Neutrophil (primary cell): ENCODE results near the gene SLC7A6.

Source experiments
- H3K27ac ChIP-seq: fragments of 200-600 bp; sonication (generic); 2 replicates; pipeline ENCODE4 v1.5.1; 2016; ENCODE audit warnings: mild to moderate bottlenecking, moderate library complexity
- H3K27me3 ChIP-seq: fragments of 200-600 bp; sonication (generic); 2 replicates; pipeline ENCODE4 v1.6.0; 2016; ENCODE audit warnings: mild to moderate bottlenecking
- H3K36me3 ChIP-seq: fragments of 200-600 bp; sonication (generic); 2 replicates; pipeline ENCODE4 v1.5.1; 2017
- H3K4me1 ChIP-seq, 2 experiments: fragments of 200-600 bp in 1 of 2; sonication (generic) in 1 of 2; 1 replicate in 1 of 2; 2 replicates in 1 of 2; pipeline versions ENCODE4 v1.5.1 to v1.6.1; 2013 to 2016; ENCODE audit warnings: low read depth in 1 of 2, low read length in 1 of 2, mild to moderate bottlenecking in 1 of 2, moderate library complexity in 1 of 2; ENCODE audit not compliant: control insufficient read depth in 1 of 2, insufficient read depth in 1 of 2
- H3K4me3 ChIP-seq, 2 experiments: fragments of 200-600 bp in 1 of 2; sonication (generic) in 1 of 2; 1 replicate in 1 of 2; 2 replicates in 1 of 2; pipeline ENCODE4 v1.5.1; 2013 to 2016; ENCODE audit warnings: low read depth in 1 of 2, low read length in 1 of 2, mild to moderate bottlenecking in 1 of 2, moderate library complexity in 1 of 2
- H3K9me3 ChIP-seq: fragments of 200-600 bp; sonication (generic); 2 replicates; pipeline ENCODE4 v1.5.1; 2016
- CTCF ChIP-seq: fragments of 200-600 bp; sonication (generic); IDR thresholded peaks from 2 replicates; pipeline ENCODE4 v1.5.1; 2016; ENCODE audit warnings: antibody characterized with exemption

SLC7A6 gene

GRCh38 chr16:68338326-68339119 is 74.2 kb downstream of the SLC7A6 start:
- H3K36me3 ChIP-seq, result peaks cover 54% of the 10 kb centered on the region
- H3K4me3 ChIP-seq, result no peak overlapping the region

GRCh38 chr16:68339214-68339613 is 74.9 kb downstream of the SLC7A6 start:
- no peaks in the 10 kb centered on the region for H3K9me3 ChIP-seq
- no peaks in the 10 kb centered on the region for H3K4me1 ChIP-seq
- no peak overlapping the region for H3K27ac ChIP-seq
- no peak overlapping the region for H3K4me3 ChIP-seq
- peaks cover 59% of the 10 kb centered on the region for H3K36me3 ChIP-seq
- no peaks in the 10 kb centered on the region for H3K27me3 ChIP-seq
- no peak for TF ChIP-seq CTCF

More at GRCh38 chr16:68338326-68339119, 74.2 kb downstream of the SLC7A6 start:
- Histone ChIP-seq H3K27ac (no peak overlapping the region), H3K9me3 (no peaks in the 10 kb centered on the region), H3K4me1 (no peaks in the 10 kb centered on the region), H3K27me3 (no peaks in the 10 kb centered on the region)
- no peak for TF ChIP-seq CTCF

GRCh38 chr16:68342620-68343019 is 78.3 kb downstream of the SLC7A6 start:
- H3K36me3 ChIP-seq, result peaks cover 82% of the 10 kb centered on the region
- no peaks in the 10 kb centered on the region for H3K27me3 ChIP-seq
- TF ChIP-seq CTCF, result no peak
- no peaks in the 10 kb centered on the region for H3K4me1 ChIP-seq
- no peak overlapping the region for H3K4me3 ChIP-seq
- no peak overlapping the region for H3K27ac ChIP-seq
- H3K9me3 ChIP-seq, result no peaks in the 10 kb centered on the region

GRCh38 chr16:68343137-68343536 is 78.8 kb downstream of the SLC7A6 start:
- H3K9me3 ChIP-seq, result no peaks in the 10 kb centered on the region
- peaks cover 82% of the 10 kb centered on the region for H3K36me3 ChIP-seq
- no peak overlapping the region for H3K4me3 ChIP-seq
- H3K27ac ChIP-seq, result no peak overlapping the region
- H3K27me3 ChIP-seq, result no peaks in the 10 kb centered on the region
- no peaks in the 10 kb centered on the region for H3K4me1 ChIP-seq
- TF ChIP-seq CTCF, result no peak

GRCh38 chr16:68344252-68344651 is 79.9 kb downstream of the SLC7A6 start:
- Histone ChIP-seq H3K36me3 (peaks cover 83% of the 10 kb centered on the region), H3K4me1 (no peaks in the 10 kb centered on the region), H3K27ac (no peak overlapping the region), H3K27me3 (no peaks in the 10 kb centered on the region), H3K9me3 (no peaks in the 10 kb centered on the region), H3K4me3 (no peak overlapping the region)
- TF ChIP-seq CTCF, result no peak
